Kidney (tissue), 14 donors: ENCODE data around the gene NUP188. TPM values are rescaled to one million over a fixed set of nuclear protein-coding genes. Genes with fewer than 3 reads are reported as not detected.

Source experiments
- DNase-seq, 5 donors: peaks; one replicate each; pipeline ENCODE4 v3.0.0-alpha.2; 2013 to 2020
- FAIRE-seq: peaks from 2 replicates; lab custom pipeline; 2012; peaks lifted over from hg19 to GRCh38; lab: Jason Lieb, UNC
- H3K27ac ChIP-seq, 2 donors: one replicate each; pipeline ENCODE4 v1.7.0; 2013; ENCODE audit warnings: low read depth in 2 of 2, low read length in 2 of 2, inconsistent platforms in 1 of 2
- H3K27me3 ChIP-seq: one replicate; pipeline ENCODE4 v1.7.1; 2013; ENCODE audit warnings: low read length, inconsistent platforms; ENCODE audit not compliant: control insufficient read depth, insufficient read depth
- H3K36me3 ChIP-seq, 3 donors: one replicate each; pipeline versions ENCODE4 v1.7.0 to v1.7.1; 2013; ENCODE audit warnings: low read length in 3 of 3, control low read depth in 1 of 3, inconsistent platforms in 1 of 3; ENCODE audit not compliant: insufficient read depth in 3 of 3, control insufficient read depth in 2 of 3
- H3K4me1 ChIP-seq, 3 donors: one replicate each; pipeline versions ENCODE4 v1.7.0 to v1.7.1; 2013; ENCODE audit warnings: low read length in 3 of 3, inconsistent platforms in 1 of 3, low read depth in 1 of 3; ENCODE audit not compliant: control insufficient read depth in 2 of 3, insufficient read depth in 2 of 3
- H3K4me3 ChIP-seq, 3 donors: one replicate each; pipeline versions ENCODE4 v1.7.0 to v1.8.1; 2013; ENCODE audit warnings: low read length in 3 of 3, control low read depth in 1 of 3, inconsistent platforms in 1 of 3
- H3K9ac ChIP-seq, 3 donors: one replicate each; pipeline versions ENCODE4 v1.7.0 to v1.7.1; 2013; ENCODE audit warnings: low read length in 3 of 3, control low read depth in 1 of 3, inconsistent platforms in 1 of 3
- H3K9me3 ChIP-seq, 3 donors: one replicate each; pipeline versions ENCODE4 v1.7.0 to v1.7.1; 2013; ENCODE audit warnings: low read length in 3 of 3, control low read depth in 1 of 3, inconsistent platforms in 1 of 3; ENCODE audit not compliant: control insufficient read depth in 2 of 3, insufficient read depth in 1 of 3
- CTCF ChIP-seq: IDR thresholded peaks from 3 replicates; pipeline ENCODE4 v1.5.1; 2012; ENCODE audit warnings: mild to moderate bottlenecking, moderate library complexity, borderline replicate concordance; ENCODE audit not compliant: insufficient read depth; ENCODE audit errors: extremely low read depth
- intact Hi-C: fragments of 100-400 bp; cut with DNase I; formaldehyde crosslinking; loops from one replicate; pipeline ENCODE4 v1.11.1; 2022
- polyA plus RNA-seq: library from polyadenylated mRNA; stranded (reverse); fragments of 350-450 nt; fragmentation: Illumina TruSeq; extraction: RNeasy Lipid Tissue Mini Kit (QIAGEN cat#74804); gene quantifications from one replicate; pipeline ENCODE4 v1.2.3, GENCODE V29; 2014; ENCODE audit warnings: low read depth, low replicate concordance; ENCODE audit not compliant: insufficient read depth
- total RNA-seq: library from RNA; stranded (reverse); fragmentation: NEBNext Ultra II Directional; extraction: Animal tissue kit (Norgen Biotek cat#: 25700); gene quantifications from one replicate; pipeline ENCODE4 v1.2.1, GENCODE V29; 2021
- donor health status: control.
- donor health status: control.
- donor health status: control.
- donor health status: control.
- donor health status: control.
- donor health status: DM: yes; HTN: yes; CAD: no.
- donor health status: Normal renal cell carcinoma (clear cell type).

Gene NUP188
- total and polyA plus RNA-seq, 2 donors from 2014 or later = 6.4 to 27.9 TPM

DNA sequence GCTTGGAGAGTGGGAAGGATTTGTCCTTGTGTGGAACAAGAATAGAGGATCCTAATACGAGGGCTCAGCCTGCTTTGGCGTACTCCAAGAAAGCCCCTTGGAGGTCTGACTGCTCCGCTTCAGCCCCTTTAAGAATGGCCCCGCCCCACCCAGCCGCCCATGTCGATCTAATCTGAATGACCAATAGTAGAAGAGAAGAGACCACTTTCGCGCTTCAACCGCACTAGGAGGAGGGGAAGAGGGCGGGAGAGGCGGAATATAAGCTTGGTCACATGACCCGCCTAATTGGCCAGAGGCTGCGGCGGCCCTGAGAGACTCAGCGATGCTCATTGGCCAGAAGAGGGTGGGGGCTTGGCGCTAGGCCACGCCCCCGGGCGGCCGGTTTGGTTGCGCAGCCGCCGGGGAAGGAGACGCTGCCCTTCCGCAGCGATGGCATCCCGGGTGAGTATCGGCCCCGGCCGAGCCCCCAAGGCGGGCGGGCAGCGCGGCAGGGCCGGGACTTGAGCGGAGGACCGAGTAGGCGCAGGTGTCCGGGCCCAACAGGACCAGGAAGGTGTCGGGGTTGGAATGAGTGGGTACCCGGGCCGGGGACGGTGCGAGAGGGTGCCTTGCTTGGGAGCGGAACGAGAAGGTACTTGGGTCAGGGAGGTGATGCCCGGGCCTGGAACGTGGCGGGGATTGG, 88.9 kb downstream of the NUP188 start, which contains the start of gene MIGA2:
TSS of gene MIGA2 (plus strand) at position 386 of the 682 bp plus-strand sequence. CDS start 3,969 bp downstream, outside the sequence.
- H3K9me3 ChIP-seq = no peaks in the 10 kb centered on the region
- peaks cover 0 to under 1% (median under 1%) of the 10 kb centered on the region in 3 donors for H3K36me3 ChIP-seq
- H3K4me1 ChIP-seq = peaks cover 0 to 16% (median 7%) of the 10 kb centered on the region in 3 donors
- DNase-seq (peak; percentile 99 to 100 (median 99)), FAIRE-seq (peak; percentile 91)
- intact Hi-C loops = no loop called here
- peak within 1 kb of the TSS; percentile 67 to 77 for H3K27ac ChIP-seq
- H3K27me3 ChIP-seq = no peaks in the 10 kb centered on the region
- no peak for TF ChIP-seq CTCF
- H3K4me3 ChIP-seq = peak within 1 kb of the TSS; percentile 72 to 93 (median 81)
- H3K9ac ChIP-seq = peak within 1 kb of the TSS; percentile 65 to 86 (median 85)

GRCh38 chr9:129036923-129037766, 89.6 kb downstream of the NUP188 start:
- no peaks in the 10 kb centered on the region for H3K9me3 ChIP-seq
- H3K4me3 ChIP-seq = peak overlapping the region; percentile 64 to 93 (median 72)
- peaks cover 5 to 7% (median 5%) of the 10 kb centered on the region in 3 donors for H3K36me3 ChIP-seq
- DNase-seq = no peak
- no peaks in the 10 kb centered on the region for H3K27me3 ChIP-seq
- no peak for FAIRE-seq
- peaks cover 0 to 16% (median 7%) of the 10 kb centered on the region in 3 donors for H3K4me1 ChIP-seq
- peak overlapping the region; percentile 5 to 84 (median 65) for H3K9ac ChIP-seq
- TF ChIP-seq CTCF = no peak
- intact Hi-C loops = no loop called here
- H3K27ac ChIP-seq = peak overlapping the region in 1 of 2 donors; percentile 67

DNA sequence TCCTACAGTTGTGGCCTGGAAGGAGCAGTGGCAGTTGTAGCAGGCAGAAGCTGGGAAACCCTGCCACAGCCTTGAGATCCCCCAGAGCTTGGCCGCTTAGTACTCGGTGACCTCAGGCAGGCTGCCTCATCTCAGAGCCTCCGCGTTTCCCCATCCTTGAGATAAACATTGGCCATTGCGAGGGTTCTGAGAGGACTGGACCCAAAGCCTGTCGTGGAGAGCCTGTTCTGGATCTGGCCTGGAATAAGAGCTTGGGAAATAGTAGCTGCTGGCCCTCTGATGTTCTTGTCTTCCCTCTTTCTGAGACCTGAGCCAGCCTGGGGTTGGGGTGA, 90.2 kb downstream of the NUP188 start:
- H3K27me3 ChIP-seq = no peaks in the 10 kb centered on the region
- no peaks in the 10 kb centered on the region for H3K9me3 ChIP-seq
- DNase-seq = no peak
- FAIRE-seq = no peak
- peak overlapping the region in 1 of 2 donors; percentile 50 for H3K27ac ChIP-seq
- peak overlapping the region in 2 of 3 donors; percentile 5 to 84 for H3K9ac ChIP-seq
- peak overlapping the region in 2 of 3 donors; percentile 64 to 93 for H3K4me3 ChIP-seq
- TF ChIP-seq CTCF = no peak
- intact Hi-C loops = no loop called here
- peaks cover 5 to 10% (median 10%) of the 10 kb centered on the region in 3 donors for H3K36me3 ChIP-seq
- peaks cover 0 to 16% (median 7%) of the 10 kb centered on the region in 3 donors for H3K4me1 ChIP-seq
